CD4-positive, alpha-beta T cell (primary cell): ENCODE results near the gene GNA12. TPM values are rescaled to one million over a fixed set of nuclear protein-coding genes. Genes with fewer than 3 reads are reported as not detected.

ENCODE experiments used
- ATAC-seq: fragments of 200-7000 bp; cut with Tn5 transposase; one replicate; pipeline ENCODE4 v1.10.0; 2022; ENCODE audit warnings: mild to moderate bottlenecking; ENCODE audit not compliant: poor library complexity
- CTCF ChIA-PET: fragments of 350-600 bp; sonication (Branson Sonifier 250); formaldehyde crosslinking; loops from one replicate; lab custom pipeline; 2021; ENCODE audit warnings: antibody characterized with exemption, inconsistent platforms; lab: Charles Lee
- POLR2A ChIA-PET: fragments of 350-600 bp; sonication (Branson Sonifier 250); formaldehyde crosslinking; loops from one replicate; lab custom pipeline; 2021; ENCODE audit warnings: antibody characterized with exemption, inconsistent platforms; lab: Charles Lee
- DNase-seq, 14 experiments: peaks; one replicate each; pipeline ENCODE4 v3.0.0-alpha.2; 2013 to 2020; ENCODE audit warnings: mixed read lengths in 2 of 14
- H3K27ac ChIP-seq, 2 donors: one replicate each; pipeline versions ENCODE4 v1.5.1 to v1.7.0; 2013; ENCODE audit warnings: low read length in 2 of 2, low read depth in 1 of 2, mild to moderate bottlenecking in 1 of 2
- H3K27me3 ChIP-seq, 2 experiments: 1 replicate in 1 of 2; 2 replicates in 1 of 2; pipeline versions ENCODE4 v1.6.1 to v1.7.0; 2013; ENCODE audit warnings: low read length in 2 of 2, control low read depth in 1 of 2, mild to moderate bottlenecking in 1 of 2, moderate library complexity in 1 of 2; ENCODE audit not compliant: insufficient read depth in 2 of 2, control insufficient read depth in 1 of 2
- H3K36me3 ChIP-seq: one replicate; pipeline ENCODE4 v1.6.1; 2013; ENCODE audit warnings: low read length, control low read depth; ENCODE audit not compliant: insufficient read depth
- H3K4me1 ChIP-seq: one replicate; pipeline ENCODE4 v1.6.1; 2013; ENCODE audit warnings: low read length, control low read depth; ENCODE audit not compliant: insufficient read depth
- H3K4me3 ChIP-seq: one replicate; pipeline ENCODE4 v1.5.1; 2013; ENCODE audit warnings: mild to moderate bottlenecking, low read length, moderate library complexity
- H3K9me3 ChIP-seq, 2 experiments: 1 replicate in 1 of 2; 2 replicates in 1 of 2; pipeline versions ENCODE4 v1.6.1 to v1.7.0; 2013; ENCODE audit warnings: low read length in 2 of 2, mild to moderate bottlenecking in 2 of 2, control low read depth in 1 of 2, moderate library complexity in 1 of 2; ENCODE audit not compliant: control insufficient read depth in 1 of 2, insufficient read depth in 1 of 2
- H3K27ac Mint-ChIP-seq: one replicate; pipeline ENCODE4 v1.8.0; 2020; ENCODE audit warnings: mixed read lengths
- H3K27me3 Mint-ChIP-seq: one replicate; pipeline ENCODE4 v1.8.0; 2021; ENCODE audit warnings: mixed read lengths
- H3K36me3 Mint-ChIP-seq: one replicate; pipeline ENCODE4 v1.8.0; 2021; ENCODE audit warnings: low read depth, mixed read lengths
- H3K4me1 Mint-ChIP-seq: one replicate; pipeline ENCODE4 v1.8.0; 2021; ENCODE audit warnings: low read depth, mixed read lengths
- H3K4me3 Mint-ChIP-seq: one replicate; pipeline ENCODE4 v1.8.0; 2020; ENCODE audit warnings: mild to moderate bottlenecking, mixed read lengths
- H3K9me3 Mint-ChIP-seq: one replicate; pipeline ENCODE4 v1.8.0; 2020; ENCODE audit warnings: mixed read lengths
- CTCF ChIP-seq: fragments of 200-600 bp; IDR thresholded peaks from one replicate; pipeline ENCODE4 v1.8.0; 2022; ENCODE audit warnings: antibody characterized with exemption, mild to moderate bottlenecking
- intact Hi-C, 2 experiments: fragments of 100-400 bp; cut with DNase I in 1 of 2; cut with micrococcal nuclease in 1 of 2; formaldehyde crosslinking; loops; one replicate each; pipeline versions ENCODE4 v1.15.1 to v1.9.0; 2023 to 2025; cut with DNase I, micrococcal nuclease
- total RNA-seq, 174 experiments: library from RNA in 2 of 174; stranded (reverse) in 2 of 174; gene quantifications; one replicate each; pipeline ENCODE4 v1.2.3 and lab custom pipeline; 2021 to 2026

Gene GNA12
- total RNA-seq, 2 experiments from 2014 or later, result 16.0 to 16.1 TPM

GRCh38 chr7:2838451-2838850, 5.7 kb downstream of the GNA12 start:
- peak overlapping the region; percentile 31 for H3K4me3 Mint-ChIP-seq
- no peak overlapping the region for H3K4me3 ChIP-seq
- peaks cover 10% of the 10 kb centered on the region for H3K4me1 ChIP-seq
- H3K27ac ChIP-seq, result no peak overlapping the region
- TF ChIP-seq CTCF, result no peak
- H3K9me3 Mint-ChIP-seq, result no peaks in the 10 kb centered on the region
- peaks cover 14% of the 10 kb centered on the region for H3K36me3 ChIP-seq
- H3K36me3 Mint-ChIP-seq, result peaks cover 45% of the 10 kb centered on the region
- no peaks in the 10 kb centered on the region for H3K27me3 Mint-ChIP-seq
- intact Hi-C loops, result no loop called here
- ChIA-PET CTCF (no interaction called here), POLR2A (no interaction called here)
- no peaks in the 10 kb centered on the region for H3K27me3 ChIP-seq
- no peak overlapping the region for H3K27ac Mint-ChIP-seq
- DNase-seq (no peak), ATAC-seq (no peak)
- peaks cover 64% of the 10 kb centered on the region for H3K4me1 Mint-ChIP-seq
- no peaks in the 10 kb centered on the region for H3K9me3 ChIP-seq

GRCh38 chr7:2837496-2837895, 6.6 kb downstream of the GNA12 start:
- H3K4me3 Mint-ChIP-seq, result peak overlapping the region; percentile 7
- Histone ChIP-seq H3K4me3 (no peak overlapping the region), H3K36me3 (peaks cover 14% of the 10 kb centered on the region), H3K4me1 (peaks cover 2% of the 10 kb centered on the region), H3K27me3 (no peaks in the 10 kb centered on the region), H3K27ac (no peak overlapping the region), H3K9me3 (no peaks in the 10 kb centered on the region)
- no peak for DNase-seq
- H3K27me3 Mint-ChIP-seq, result no peaks in the 10 kb centered on the region
- no peak for ATAC-seq
- H3K4me1 Mint-ChIP-seq, result peaks cover 55% of the 10 kb centered on the region
- H3K9me3 Mint-ChIP-seq, result no peaks in the 10 kb centered on the region
- peaks cover 45% of the 10 kb centered on the region for H3K36me3 Mint-ChIP-seq
- TF ChIP-seq CTCF, result no peak
- CTCF ChIA-PET, result no interaction called here
- intact Hi-C loops, result no loop called here
- POLR2A ChIA-PET, result no interaction called here
- peak overlapping the region; percentile 19 for H3K27ac Mint-ChIP-seq

GRCh38 chr7:2834748-2835441, 9.2 kb downstream of the GNA12 start:
- Histone ChIP-seq H3K27ac (no peak overlapping the region), H3K9me3 (no peaks in the 10 kb centered on the region), H3K4me3 (no peak overlapping the region), H3K36me3 (peaks cover 14% of the 10 kb centered on the region), H3K4me1 (no peaks in the 10 kb centered on the region), H3K27me3 (no peaks in the 10 kb centered on the region)
- Mint-ChIP-seq H3K4me1 (peaks cover 30% of the 10 kb centered on the region), H3K27me3 (no peaks in the 10 kb centered on the region), H3K36me3 (peaks cover 50% of the 10 kb centered on the region), H3K4me3 (no peak overlapping the region), H3K27ac (no peak overlapping the region), H3K9me3 (no peaks in the 10 kb centered on the region)
- DNase-seq (no peak), ATAC-seq (no peak)
- intact Hi-C loops, result no loop called here
- ChIA-PET CTCF (no interaction called here), POLR2A (no interaction called here)
- no peak for TF ChIP-seq CTCF
